ENCODE measurements around the gene AP2A2.

AP2A2 gene

GRCh38 chr11:925496-926301 lies at the start of gene AP2A2:
Gene AP2A2, plus strand, starts transcription at chr11:925870. Its CDS starts 152 bp downstream, at chr11:926022.
- peak; percentile 97 for DNase-seq

GRCh38 chr11:876545-876944 lies 49.1 kb upstream of the AP2A2 start:
- peak; percentile 88 for DNase-seq

GRCh38 chr11:877565-877964 lies 48.1 kb upstream of the AP2A2 start:
- peak; percentile 37 for DNase-seq

DNA sequence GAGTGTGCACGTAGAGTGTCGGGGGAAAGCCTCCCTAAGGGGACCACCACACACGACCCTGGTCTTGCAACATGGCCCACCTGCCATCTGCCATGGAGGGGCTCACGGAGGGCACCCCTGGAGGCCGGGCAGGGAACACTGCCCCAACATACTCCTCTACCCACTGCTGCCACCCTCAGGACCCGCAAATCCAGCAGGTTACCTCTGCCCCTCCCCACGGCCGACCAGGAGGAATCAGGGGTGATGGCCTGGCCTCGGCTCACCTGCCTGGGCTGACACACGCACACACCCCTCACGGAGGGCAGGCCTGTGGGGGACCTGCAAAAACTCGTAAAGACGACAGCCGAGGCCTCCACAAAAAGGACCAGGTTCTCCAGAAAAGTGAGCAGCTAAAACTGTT lies 45.2 kb upstream of the AP2A2 start:
- no peak for DNase-seq

DNA sequence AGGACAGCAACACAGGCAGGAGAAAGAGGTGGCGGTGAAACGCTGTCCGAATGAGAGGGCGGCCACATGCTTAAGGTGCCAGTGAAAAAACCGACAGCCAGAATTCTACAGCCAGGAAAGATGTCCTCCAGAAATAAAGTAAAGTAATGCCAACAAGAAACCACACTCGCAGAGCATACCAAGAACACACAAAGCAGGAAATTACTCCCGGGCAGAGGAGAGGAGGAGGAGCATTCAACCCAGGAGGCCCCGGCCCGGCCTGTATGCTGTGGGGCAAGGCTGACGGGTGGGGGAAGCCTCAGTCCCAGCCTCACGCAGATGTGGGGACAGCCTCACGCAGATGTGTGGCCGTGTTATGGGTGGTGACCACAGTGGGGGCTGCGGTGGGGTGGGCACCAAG lies 43.1 kb upstream of the AP2A2 start:
- no peak for DNase-seq

GRCh38 chr11:883527-883926 lies 42.1 kb upstream of the AP2A2 start:
- no peak for DNase-seq

DNA sequence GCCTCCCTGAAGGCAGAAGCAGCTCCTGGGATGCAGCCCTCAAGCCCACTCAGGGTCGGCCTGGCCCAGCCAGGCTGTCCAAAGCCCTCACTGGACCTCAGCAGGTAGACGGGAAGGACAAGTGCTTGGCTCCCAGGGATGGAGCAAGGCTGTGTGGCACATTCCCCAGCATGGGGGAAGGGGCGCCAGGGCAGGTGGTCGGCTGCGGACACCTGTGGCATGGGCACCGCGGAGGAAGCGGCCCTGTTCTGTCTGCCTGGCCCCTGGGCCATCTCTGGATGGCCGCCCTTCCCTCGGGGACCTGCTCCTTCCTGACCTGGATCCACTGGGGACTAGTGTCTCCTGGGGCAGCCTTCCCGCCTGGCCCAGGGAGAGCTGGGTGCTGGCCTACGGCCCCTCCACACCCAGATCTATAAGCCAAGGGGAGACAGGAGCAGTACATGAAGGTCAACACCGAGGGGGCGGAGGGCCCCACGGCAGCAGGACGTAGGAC lies 41.0 kb upstream of the AP2A2 start:
- no peak for DNase-seq

- no peak for DNase-seq
Observed at GRCh38 chr11:886568-886967, 39.1 kb upstream of the AP2A2 start.

DNA sequence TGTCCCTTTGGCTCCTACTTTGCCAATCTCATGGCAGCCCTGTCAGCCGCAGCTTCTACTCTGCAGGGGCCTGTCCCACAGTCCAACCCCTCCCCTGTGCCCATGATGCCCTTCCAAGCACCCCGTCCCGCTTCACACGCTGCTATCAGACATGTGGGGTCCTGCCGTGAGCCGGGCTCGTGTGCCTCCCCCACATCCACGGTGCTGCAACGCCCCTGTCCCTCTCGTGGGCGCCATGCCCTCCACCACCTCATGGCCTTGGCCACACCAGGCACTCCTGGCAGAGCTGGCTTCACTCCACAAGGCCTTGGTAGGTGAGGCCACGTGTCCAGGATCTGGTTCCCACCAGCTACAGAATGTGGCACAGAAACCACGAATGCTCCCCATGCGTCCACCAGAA lies 38.1 kb upstream of the AP2A2 start:
- DNase-seq = no peak

DNA sequence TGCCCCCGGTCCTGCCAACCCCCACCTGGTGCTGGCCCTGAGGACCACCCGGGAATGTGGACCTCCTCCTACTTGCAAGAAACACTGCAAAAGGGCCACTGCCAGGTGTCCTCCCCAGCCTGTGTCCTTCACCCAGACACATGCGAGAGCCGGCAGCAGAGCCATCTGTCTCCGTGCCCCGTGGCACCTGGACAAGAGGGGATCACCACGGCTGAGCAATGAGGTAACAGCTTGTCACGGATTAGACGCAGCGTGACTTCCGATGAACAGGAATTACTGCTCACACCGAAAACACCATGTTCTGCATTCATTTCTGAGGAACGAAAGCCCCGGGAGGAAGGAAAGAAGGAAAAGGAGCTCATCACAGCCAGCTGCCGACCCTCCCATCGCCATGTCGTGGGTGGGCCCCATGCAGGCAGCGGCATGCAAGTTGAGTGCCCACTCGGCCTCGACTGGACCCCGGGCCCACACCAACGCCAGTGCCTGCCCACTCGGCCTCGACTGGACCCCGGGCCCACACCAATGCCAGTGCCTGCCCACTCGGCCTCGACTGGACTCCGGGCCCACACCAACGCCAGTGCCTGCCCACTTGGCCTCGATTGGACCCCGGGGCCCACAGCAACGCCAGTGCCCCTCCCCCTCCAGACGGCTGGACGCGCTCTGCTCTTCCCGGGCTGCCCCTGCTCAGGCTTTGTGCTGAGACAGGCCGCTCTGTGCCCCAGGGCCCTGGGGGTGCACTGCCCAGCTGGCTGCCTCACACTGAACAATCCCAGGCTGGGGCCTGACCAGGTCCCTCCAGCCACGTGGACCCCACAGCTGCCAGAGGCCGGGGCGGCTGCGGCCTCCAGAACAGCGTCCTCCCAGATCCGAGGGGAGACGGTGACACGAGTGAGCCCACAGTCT lies 37.1 kb upstream of the AP2A2 start:
- DNase-seq = no peak

GRCh38 chr11:889257-889656 lies 36.4 kb upstream of the AP2A2 start:
- DNase-seq = no peak

DNA sequence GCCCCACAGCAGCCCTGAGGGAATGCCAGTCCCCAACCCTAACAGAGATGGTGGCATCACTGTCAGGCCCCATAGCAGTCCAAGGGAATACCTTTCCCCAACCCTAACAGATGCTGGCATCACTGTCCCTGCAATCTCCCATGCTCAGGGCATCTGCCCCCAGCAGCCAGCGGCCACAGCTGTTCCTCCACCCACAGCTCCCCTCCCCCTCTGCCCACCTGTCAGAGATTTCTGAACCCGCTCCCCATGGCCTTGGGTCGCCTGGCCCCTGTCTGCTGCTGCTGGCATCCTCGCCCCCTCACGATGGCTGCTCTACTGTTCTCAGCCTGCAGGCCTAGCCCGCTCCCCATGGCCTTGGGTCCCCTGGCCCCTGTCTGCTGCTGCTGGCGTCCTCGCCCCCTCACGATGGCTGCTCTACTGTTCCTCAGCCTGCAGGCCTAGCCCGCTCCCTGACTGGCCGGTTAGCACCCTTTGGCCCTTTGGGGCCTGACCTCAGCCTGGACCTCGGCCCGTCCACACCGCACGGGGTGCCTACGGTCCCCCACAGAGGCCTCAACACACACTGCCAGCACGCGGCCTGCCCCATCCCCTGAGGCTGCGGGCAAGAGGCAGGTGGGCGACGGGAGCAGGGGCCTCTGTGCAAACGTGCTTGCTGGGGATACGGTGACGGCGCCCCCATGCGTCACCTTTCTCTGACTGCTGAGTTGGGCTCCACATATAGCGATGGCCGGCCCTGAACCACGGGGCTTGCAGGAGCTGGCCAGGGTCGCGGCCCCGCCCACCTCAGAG lies 35.8 kb upstream of the AP2A2 start:
- DNase-seq = peak; percentile 45

DNA sequence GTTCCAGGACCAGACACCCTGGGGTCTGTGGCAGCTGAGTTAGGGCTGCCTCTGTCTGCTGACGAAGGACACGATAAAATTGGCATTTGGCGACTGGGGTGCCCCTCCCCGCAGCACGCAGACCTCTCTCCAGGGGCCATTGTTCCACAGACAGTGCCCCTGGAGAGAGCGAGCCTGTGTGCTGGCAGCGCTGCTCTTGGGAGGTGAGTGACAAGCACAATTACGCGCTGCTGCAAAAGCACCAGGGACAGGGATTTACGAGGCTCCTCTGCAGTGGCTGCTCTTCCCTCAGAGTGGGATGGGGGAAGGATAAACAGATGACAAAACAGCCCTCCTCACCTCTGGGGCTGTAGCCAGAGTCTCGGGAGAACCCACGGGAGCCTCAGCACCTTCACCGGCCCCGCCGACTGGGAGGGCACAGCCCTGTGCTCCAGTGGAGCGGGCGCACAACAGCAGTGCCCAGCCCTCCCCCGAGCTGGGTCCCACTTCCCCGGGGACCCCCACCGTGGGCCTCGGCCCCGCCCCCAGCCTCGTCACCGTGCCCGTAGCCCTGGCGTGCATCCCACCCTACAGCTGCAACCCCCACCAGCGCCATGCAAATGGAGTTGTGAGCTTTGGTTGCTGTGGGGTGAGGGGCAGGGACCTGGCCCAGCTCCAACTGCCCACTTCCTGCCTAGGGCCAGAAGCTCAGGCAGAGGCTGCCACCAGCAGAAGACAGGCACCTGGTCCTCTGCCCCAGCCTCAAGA lies 34.7 kb upstream of the AP2A2 start:
- DNase-seq = peak; percentile 81

DNA sequence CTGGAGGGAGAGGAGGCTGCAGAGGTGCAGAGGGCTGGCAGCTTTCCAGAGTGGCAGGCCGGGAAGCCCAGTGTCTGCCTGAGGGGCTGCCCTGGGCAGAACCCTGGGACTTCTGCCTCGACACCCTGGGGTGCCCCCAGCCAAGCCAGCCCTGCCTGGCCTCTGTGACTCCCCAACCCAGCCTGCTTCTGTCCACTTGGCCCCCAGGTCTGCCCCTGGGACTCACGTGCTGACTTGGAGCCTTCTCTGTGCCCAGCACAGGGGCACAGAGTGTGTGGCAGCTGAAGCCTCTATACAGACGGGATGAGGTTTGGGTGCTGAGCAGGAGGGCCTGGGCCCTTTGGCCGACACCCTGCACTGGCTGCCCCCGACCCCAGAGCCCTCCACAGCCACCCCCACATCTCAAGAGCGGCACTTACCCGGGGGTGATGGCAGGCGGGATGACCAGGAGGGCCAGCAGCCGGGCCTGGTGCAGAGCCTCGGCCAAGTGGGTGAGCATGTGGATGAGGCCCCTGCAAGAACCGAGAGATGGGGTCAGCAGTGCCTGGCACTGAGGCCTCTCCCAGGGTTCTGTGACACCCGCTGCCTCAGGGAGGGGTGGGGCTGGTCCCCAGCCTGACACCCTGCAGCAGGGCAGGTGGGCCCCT lies 32.5 kb upstream of the AP2A2 start:
- DNase-seq = no peak

DNA sequence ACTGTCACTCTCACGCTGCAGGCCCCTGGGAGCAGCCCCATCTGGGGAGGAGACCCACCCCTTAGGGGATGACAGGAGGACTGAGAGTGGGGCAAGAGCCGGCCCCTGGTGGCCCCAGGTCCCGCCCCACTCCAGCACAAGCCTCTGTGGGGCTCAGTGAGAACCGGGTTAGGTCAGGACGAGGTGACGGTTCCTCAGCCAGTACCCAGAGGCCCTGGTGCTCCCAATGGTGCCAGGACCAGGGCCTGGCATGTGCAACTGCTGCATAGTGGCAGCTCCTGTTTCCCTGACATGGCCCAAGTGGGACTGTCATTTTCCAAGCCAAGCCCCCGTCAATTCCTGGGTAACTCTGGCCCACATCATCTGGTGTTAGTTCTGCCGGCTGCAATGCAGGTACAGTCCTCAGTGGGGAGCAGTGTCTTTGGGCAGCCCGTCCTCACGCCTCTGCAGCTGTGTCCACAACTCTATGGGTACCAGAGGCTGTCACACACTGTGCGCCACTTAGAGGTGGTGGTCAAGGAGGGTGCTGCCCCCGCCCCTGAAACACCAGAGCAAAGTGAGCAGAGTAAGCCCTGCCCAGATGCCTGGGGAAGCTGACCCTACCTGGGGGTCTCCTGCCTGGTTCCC lies 31.0 kb upstream of the AP2A2 start:
- DNase-seq = no peak

GRCh38 chr11:895331-896110 lies 30.1 kb upstream of the AP2A2 start:
- no peak for DNase-seq

- no peak for DNase-seq
Observed at GRCh38 chr11:897253-898142, 28.2 kb upstream of the AP2A2 start.

- DNase-seq = peak; percentile 51
Observed at GRCh38 chr11:898143-898511, 27.5 kb upstream of the AP2A2 start.

GRCh38 chr11:898540-899190 lies 27.0 kb upstream of the AP2A2 start:
- peak; percentile 14 for DNase-seq

All from NCI-H69 (cell line).